GM18507 (cell line): ENCODE measurements around the gene TMEM255B.
"Not testable (repeated sequence)": the region's sequence is repeated elsewhere in the genome, so short reads cannot be mapped to it uniquely, and the experiment has no call there.

Source experiments
- DNase-seq: peaks from one replicate; pipeline ENCODE4 v3.0.0; 2011; ENCODE audit warnings: low read depth; ENCODE audit not compliant: insufficient read length; ENCODE audit errors: extremely low spot score
- FAIRE-seq: peaks from 2 replicates; lab custom pipeline; 2011; peaks lifted over from hg19 to GRCh38; lab: Jason Lieb, UNC

Gene TMEM255B

DNA sequence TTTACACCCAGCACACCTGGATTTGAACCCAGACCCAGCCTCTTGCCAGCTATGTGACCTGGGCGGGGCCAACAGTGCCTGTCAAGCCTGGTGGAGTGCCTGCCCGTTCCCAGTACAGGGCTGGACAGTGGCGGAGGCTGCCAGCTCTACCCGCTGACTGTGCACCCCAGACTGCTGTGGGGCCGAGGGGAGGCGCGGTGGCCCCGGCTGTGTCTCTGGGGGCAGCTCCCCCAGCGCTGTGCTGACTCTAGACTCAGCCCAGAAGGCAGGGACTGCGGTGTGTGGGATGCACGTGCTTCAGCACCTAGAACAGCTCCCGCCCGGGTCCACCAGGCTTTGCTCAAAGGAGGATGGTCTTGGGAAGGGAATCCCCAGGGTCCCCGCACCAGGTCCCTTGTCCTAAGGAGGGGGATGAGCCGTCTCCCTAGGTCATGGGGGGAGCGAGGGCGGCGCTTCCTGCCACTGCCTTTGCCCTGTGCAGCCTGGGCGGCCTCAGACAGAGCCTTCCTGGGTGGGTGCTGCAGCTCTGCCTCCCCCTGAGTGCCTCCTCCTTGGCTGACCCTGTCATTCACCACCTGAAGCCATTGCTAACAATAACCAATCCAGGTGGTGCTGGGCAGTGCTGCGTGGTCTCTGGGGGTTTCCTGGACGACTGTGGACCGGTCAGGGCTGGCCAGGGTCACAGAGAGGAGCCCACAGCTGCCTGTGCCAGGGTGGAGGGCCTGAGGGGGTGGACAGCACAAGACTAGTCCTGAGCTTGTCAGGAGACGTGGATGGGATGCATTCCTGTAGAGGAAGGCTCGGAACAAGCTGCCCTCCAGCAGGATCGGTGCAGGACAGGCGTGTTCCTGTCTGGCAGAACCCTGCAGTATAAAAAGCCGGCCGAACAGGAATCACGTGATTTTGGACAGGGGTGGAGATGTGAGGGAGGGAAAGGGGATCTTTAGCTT, 18.6 kb downstream of the TMEM255B start:
- DNase-seq, result no peak
- no peak for FAIRE-seq

DNA sequence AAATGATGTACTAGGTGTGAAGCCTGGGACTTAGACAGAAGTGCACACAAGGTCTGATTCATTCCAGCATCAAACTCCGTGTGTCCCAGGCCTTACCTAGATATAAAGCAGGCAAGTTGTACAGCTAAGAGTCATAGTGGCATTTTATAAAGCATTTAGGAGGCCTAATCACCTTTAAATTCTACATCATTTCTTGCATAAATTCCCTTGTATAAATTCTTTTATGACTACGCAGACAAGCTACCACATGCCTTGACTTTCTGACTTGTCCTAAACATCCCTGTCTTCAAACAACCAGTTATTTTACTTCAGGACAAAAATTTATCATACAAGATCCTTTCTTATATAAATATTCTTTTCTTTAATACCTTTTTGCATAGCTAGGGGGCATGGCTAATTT, 22.5 kb downstream of the TMEM255B start:
- no peak for FAIRE-seq

DNA sequence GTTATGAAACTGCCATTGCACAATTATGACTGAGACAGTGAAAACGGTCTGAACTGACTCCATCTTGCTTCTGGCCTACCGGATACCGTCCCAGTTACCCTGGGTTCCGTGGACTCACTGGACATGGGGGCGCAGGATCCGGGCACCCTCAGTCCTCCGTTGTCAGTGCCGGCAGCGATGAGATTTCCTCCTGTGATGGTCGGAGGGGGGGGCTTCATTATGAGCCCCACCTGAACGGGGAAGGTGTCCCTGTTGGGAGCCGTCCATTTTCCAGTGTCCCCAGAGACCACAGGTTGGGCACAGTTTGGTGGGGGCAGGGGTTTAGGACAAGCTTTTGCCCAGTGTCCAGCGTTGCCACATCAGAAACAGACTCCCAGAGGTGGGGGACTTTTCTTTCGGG, 23.4 kb downstream of the TMEM255B start:
- FAIRE-seq (no peak), DNase-seq (no peak)

More for the DNA sequence above, 22.5 kb downstream of the TMEM255B start:
- no peak for DNase-seq

DNA sequence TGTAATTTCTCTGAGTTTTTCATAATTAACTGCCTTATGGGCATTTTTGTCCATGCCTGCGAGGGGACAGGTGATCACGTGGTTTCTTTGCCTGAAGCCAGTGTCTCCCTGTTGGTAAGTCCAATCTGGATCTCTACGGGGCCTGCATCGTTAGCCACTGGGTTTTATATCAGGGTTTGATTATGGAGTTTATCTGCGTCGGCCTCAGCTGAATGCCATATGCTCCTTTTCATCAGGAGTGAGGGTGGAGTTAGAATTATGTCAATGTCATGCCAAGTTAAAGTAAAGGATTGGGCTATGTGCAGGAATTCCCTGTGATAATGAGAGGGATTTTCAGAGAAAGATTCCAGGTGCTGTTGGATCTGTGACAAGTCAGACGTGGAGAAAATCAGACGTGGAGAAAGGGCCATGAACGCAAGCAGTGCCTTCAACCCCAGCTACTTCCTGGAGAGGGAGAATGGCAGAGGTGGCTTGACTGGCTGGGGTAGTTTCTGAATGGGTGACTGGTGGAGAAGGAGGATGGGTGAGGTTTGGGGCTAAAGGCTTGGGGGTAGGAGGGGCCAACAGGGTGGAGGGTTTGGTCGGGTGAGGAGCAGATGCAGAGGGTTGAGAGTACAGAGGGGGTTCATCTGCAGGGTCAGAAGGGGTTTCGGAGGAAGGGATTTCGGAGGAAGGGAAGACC, 24.3 kb downstream of the TMEM255B start:
- no peak for FAIRE-seq
- DNase-seq, result no peak

DNA sequence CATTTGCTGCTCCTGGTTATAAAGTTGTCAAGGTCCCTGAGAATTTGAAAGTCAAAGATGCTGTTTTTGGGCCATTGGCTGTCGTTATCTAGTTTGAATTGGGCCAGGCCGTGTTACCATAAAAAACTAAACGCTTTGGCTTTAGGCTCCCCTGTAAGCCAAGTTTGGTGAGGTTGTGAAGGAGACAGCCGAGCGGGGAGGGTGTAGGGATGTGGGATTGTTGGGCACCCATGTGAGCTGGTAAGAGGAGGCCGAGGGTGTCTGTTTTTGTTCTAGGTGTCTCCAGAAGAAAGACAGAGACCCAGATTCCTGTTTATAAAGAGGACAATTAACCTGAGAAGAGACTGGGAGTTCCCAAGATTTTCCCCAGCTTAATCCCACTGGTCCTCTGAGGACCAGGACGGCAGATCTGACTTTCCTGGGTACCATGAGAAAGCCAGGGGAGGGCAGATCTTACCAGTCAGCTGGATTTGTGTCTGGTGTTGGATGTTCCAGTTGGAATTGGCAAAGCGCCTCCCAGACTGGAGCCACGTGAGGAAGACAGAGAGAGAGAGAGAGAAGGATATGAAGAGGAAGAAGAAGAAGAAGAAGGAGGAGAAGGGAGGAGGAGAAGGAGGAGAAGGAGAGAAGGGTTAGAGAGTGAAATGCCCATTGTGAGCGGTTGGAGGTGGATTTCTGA, 25.1 kb downstream of the TMEM255B start:
- no peak for FAIRE-seq

DNA sequence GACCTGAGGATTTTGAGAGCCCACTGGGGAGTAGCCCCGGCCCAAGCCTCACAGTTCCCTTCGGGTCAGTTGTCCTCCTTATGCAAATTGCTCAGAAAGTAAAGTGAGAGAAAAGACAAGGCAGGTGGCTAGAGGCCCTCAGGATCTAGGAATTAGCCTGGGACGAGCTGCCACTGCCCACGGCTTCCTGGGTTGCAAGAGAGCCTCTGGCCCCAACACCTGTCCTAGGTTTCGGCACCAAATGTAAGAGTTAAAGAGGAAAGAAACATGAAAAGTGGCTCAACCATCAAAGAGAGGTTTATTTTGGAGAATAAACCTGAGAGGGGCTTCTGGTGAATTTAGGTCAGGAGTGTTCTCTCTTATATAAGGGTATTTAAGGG, 25.6 kb downstream of the TMEM255B start:
- no peak for DNase-seq
- FAIRE-seq, result no peak

More for the DNA sequence above, 25.1 kb downstream of the TMEM255B start:
- no peak for DNase-seq

DNA sequence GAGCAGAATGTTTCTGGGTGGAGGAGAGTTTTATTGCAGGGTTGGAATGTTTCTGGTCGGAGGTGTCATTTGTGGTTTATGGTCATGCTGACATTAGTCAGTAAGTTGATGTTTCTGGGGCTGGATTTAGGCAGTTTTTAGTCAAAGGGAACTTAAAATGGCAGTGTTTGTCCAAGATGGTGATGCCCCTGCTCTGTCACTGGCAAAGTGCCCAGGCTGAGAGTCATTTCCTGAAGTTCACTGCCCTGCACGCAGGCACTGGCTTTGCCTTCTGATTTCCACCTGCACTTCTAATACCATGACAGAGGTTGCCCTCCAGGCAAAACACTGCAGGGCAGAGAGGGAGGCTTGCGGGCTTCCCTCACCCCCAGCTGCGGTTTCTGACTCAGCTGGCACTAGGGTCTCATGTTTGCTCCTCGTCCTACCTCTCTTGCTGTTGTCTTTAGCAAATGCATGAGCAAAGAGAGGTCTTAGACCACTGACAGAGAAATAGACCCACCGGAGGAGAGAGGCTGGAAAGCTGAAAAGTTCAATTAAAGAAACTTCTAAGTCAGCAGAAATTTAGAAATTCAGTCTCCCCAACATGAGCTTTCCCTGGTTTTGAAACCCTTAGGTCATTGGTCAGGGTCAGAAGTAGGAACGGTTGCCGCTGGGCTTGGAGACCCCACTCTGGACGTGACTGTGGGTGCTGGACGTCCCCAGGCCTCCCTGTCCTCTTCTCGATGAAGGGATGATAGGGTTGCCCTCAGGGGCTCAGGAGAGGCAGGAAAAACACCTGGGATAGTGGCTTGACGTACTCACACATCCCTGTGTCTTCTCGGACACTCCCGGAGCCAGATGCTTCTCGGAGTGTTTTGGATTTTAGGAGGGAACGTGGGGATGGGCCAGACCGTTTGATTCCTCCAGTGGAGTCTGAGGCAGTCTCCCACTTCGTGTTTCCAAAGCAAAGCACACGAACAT, 26.3 kb downstream of the TMEM255B start:
- FAIRE-seq (no peak), DNase-seq (no peak)

DNA sequence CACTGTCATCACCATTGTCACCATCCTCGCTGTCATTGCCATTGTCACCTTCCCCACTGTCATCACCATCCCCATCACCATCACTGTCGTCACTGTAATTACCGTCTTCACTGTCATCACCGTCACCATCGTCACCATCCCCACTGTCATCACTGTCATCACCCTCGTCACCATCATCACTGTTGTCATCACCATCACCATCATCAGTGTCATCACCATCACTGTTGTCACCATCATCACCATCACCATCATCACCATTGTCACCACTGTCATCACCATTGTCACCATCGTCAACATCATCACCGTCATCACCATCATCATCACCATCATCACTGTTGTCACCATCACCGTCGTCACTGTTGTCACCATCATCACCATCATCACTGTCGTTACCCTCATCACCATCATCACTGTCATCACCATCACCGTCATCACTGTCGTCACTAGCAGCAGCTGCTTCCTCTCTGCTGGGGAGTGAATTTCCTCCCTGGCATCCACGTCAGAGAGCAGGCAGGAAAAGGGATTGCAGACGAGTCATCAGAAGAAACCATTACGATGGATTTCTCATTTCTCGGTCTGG, 27.3 kb downstream of the TMEM255B start:
- DNase-seq (no peak), FAIRE-seq (peak; percentile 21)

DNA sequence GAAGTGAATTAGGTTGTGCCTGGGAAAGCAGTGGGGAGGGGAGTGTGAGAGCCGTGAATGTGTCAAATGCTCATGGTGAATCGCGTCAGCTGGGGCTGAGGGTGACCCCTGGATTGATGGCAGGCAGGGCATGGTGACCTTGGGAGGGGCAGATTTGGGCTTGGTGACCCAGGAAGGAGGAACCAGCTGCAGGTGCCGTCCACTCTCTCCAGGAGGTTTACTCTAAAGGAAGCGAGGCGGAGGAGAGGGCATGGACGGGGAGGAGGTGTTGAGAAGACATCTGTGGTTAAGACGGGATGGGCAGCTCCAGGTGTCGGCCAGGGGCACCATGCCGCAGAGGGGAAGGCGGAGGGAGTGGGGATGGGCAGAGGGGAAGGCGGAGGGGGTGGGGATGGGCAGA, 28.7 kb downstream of the TMEM255B start:
- DNase-seq (no peak), FAIRE-seq (no peak)

DNA sequence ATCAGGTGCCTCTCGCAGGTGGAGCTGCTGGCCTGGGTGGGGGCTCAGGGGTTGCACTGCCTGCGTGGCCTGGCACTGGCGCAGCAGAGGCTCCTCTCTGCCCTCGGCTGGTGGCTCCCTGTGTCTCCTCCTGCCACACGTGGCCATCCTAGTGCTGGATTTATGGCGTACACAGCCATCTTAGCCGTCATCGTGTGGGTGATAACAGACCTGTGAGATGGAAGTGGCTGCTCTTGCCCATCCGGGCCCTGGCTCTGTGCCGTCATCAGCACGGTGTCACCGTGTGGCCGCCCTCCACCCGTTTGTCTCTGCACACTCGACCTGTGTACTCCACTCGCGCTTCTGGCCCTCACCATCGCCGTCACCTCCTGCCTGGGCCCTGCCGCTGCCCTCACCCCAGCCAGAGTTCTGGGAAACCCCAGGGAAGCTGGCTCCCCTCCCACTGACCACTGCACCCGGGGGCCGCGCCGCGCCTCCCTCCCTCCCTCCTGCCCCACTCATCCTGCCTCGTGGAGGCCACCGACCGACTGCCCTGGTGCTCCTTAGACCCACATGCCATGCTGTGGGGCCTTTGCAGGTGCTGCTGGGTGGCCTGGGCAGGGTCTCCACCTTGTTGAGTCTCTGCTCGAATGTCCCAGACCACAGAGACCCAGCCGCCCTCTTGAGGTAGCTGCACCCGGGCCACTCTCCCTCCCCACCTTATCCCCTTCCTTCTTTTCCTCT, 29.5 kb downstream of the TMEM255B start:
- FAIRE-seq, result no peak
- DNase-seq, result no peak

DNA sequence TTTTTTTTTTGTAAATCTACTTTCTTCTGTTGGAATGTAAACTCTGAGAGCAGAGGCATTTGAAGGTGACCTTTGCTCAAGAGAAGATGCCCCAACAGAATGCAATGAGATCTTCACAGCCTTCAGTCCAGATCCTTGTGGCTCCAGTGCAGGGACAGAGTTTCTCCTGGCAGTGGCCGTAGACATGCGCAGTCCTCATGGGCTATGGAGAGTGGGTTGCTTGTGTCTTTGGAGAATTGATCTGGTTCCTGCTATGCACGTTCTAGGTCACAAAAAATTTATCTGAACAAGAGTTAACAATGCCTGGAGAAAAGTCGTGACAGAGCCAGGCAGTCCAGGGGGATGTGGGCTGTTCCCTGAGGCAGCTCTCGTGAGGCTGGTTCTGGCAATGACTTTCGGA, 30.1 kb downstream of the TMEM255B start:
- FAIRE-seq (no peak), DNase-seq (no peak)

DNA sequence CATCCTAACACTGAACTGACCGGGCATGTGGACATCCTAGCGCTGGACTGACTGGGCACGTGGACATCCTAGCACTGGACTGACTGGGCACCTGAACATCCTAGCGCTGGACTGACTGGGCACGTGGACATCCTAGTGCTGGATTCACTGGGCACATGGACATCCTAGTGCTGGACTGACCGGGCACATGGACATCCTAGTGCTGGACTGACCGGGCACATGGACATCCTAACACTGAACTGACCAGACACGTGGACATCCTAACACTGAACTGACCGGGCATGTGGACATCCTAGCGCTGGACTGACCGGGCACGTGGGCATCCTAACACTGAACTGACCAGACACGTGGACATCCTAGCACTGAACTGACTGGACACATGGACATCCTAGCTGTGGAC, 30.9 kb downstream of the TMEM255B start:
- not testable (repeated sequence) for FAIRE-seq

DNA sequence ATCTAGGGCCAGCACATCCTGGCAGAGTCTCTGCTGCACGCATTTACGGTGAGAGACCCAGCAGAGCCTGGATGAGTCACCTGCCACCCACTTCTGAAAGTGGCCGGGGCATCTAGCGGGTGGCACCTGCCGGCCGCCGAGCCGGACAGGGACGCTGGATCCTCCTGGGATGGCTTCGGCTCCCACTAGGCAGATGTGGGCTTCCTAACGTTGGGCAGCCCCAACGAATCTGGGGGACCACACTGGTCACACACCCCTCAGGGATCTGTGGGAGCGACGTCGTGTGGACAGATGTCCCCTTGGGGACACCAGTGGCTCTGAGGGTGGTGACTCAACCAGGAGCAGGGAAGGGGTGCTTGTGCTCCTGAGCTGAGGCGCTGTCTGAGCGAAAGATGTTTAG, 32.2 kb downstream of the TMEM255B start:
- DNase-seq (no peak), FAIRE-seq (no peak)

More for the DNA sequence above, 30.9 kb downstream of the TMEM255B start:
- not testable (repeated sequence) for DNase-seq

DNA sequence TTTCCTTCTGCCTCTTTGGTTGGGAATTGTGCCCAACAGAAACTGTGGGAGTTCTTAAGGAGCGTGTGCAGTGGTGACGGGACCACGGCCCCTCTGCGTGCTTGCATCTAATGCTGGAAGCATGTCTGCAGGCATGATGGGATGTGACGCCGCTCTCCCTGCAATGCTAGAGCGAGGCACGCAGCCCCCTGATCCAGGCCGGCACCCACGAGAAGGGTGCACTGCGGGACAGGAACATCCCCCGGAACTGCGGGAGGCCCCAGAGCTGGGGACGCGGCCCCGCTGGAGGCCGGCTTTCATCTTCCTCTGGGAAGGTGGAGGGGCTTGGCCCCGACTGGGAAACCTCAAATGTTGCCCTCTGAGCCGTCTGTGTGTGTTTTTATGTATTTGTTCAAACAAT, 32.7 kb downstream of the TMEM255B start:
- DNase-seq (no peak), FAIRE-seq (no peak)

DNA sequence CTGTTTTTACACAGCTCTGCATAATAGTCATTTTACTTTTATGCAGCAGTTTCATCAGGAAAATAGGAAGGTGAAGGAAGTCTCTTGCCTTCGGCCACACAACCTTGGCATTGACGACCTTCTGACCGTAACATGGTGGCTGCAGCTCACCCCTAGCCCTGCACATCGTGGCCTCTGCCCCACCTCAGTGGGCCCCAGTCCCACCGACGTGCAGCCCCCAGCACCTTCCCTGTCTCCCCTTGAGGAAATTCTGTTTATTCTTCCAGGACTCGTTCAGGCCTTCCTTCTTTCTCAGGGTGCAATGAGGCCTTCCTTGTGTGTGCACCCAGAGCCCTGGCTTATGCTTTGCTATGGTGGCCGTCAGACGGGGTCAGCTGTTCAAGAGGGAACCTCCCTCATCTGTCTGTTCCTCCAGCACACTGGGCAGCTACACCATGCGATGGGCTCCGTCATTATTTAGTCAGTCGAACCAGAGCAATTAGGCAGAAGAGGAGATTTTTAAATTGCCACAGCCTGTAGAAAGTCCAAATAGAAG, 33.3 kb downstream of the TMEM255B start:
- no peak for DNase-seq
- FAIRE-seq, result no peak

DNA sequence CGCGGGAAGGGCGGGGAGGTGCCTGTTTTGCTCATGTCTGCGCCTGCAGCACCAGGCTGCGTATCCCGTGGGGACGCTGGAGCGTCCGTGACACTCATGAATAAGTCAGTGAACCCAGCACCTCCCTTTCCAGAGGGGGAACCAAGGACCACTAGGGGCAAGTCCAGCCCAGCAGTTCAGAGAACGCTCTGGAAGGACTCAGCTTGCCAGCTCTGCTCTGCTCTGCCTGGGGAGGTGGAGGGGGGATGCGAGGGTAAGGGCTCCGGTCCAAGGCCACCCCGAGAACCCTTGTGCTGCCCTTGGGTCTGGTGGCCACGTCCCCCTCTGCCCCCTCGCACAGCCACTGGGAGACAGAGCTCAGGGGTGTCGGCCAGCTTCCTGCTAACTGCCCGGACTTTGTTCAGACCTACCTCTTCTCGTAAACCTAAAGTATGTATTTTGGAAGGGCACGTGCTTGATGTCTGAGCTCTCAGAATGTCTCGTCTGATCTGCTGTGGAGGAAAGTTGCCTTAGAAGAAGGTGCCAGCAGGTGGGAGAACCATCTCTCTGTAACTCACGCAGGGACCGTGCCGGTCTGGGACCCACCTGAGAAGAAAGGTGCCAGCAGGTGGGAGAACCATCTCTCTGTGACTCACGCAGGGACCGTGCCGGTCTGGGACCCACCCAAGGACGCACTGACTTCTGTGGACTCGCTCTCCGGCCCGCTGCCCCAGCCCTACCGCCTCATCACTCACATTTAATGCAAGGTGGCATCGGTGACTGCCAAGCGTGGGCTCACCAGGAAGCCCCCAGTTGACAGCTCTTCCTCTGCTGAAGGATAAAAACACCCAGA, 34.1 kb downstream of the TMEM255B start:
- no peak for FAIRE-seq
- no peak for DNase-seq

DNA sequence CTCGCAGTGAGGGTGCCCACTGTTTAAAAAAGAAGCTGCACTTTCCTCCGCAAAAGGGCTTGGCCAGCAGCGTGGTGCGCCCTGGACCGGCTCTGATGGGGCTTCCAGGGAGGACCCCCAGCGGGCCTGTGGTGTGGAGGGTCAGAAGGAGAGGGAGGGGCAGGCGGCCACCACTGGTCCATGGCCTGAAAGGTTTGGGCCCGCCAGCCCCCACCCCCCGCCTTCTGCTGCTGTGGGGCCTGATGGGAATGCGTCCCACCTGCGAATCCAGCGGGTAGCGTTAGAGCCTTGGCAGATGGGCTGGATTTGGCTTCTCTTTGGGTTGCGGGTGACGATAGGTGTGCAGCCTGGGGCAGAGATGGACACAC, 34.7 kb downstream of the TMEM255B start:
- DNase-seq (no peak), FAIRE-seq (no peak)
